ENCODE data around the gene FADS1.

DNA sequence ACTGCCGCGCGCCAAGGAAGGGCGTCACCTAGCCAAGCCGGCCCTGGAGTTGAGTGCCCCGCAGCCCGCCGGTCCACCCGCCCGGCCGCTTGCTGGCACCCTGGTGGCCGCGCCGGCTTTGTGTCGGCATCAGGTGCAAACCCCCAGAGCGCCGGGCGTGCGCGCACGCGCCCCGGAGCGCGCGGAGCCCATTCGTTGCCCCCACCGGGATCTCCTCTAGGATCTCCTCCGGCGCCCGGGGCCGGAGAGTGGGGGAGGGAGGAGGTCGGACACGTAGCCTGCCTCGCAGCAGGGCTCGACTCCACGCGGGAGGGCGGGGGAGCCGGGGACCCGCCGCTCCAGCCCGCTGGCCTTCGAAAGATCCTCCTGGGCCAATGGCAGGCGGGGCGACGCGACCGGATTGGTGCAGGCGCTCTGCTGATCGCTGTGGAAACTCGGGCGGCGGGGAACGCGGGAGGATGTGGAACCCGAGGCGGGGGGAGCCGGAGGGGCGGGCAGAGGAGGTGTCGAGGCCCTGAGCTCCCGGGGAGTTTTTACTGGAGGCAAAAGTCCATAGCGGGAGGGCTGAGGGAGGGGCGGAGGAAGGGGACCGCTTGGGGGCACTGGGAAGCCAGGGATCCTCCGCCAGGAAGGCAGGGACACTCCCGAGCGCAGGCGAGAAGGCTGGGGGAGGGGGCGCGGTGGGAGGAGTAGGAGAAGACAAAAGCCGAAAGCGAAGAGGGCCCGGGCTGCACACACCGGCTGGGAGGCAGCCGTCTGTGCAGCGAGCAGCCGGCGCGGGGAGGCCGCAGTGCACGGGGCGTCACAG lies 11.0 kb upstream of the FADS1 start, which contains the start of gene FADS2:
- TF ChIP-seq, protein P1, sequence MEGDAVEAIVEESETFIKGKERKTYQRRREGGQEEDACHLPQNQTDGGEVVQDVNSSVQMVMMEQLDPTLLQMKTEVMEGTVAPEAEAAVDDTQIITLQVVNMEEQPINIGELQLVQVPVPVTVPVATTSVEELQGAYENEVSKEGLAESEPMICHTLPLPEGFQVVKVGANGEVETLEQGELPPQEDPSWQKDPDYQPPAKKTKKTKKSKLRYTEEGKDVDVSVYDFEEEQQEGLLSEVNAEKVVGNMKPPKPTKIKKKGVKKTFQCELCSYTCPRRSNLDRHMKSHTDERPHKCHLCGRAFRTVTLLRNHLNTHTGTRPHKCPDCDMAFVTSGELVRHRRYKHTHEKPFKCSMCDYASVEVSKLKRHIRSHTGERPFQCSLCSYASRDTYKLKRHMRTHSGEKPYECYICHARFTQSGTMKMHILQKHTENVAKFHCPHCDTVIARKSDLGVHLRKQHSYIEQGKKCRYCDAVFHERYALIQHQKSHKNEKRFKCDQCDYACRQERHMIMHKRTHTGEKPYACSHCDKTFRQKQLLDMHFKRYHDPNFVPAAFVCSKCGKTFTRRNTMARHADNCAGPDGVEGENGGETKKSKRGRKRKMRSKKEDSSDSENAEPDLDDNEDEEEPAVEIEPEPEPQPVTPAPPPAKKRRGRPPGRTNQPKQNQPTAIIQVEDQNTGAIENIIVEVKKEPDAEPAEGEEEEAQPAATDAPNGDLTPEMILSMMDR (IDR thresholded peaks at IDR 0.05) = peak in 3 of 4 experiments; percentile 5 to 42 (median 40)
- TF ChIP-seq POLR2A (IDR thresholded peaks at IDR 0.05) = peak; percentile 69 to 75
- no peak for TF ChIP-seq EP300 (IDR thresholded peaks at IDR 0.05)
